T-helper 2 cell (primary cell): ENCODE measurements around the gene RNF39.

Experiments
- DNase-seq, 5 experiments: peaks; one replicate each; pipeline versions ENCODE4 v3.0.0 to v3.0.0-alpha.2; 2012 to 2022

RNF39 gene

GRCh38 chr6:30096829-30097228, 21.3 kb upstream of the RNF39 start:
- DNase-seq = no peak

- no peak for DNase-seq
These were observed 18.5 kb upstream of the RNF39 start for GRCh38 chr6:30093951-30094661.

- DNase-seq = no peak
These were observed 17.4 kb upstream of the RNF39 start for GRCh38 chr6:30092852-30093543.

- DNase-seq = no peak
These were observed 16.2 kb upstream of the RNF39 start for GRCh38 chr6:30091577-30092381.

- no peak for DNase-seq
These were observed 12.3 kb upstream of the RNF39 start for GRCh38 chr6:30087876-30088275.

- DNase-seq = peak in 1 of 5 experiments; percentile 69
These were observed 1.6 kb upstream of the RNF39 start for GRCh38 chr6:30077218-30077617.

- DNase-seq = no peak
These were observed 492 bp upstream of the RNF39 start for GRCh38 chr6:30075790-30076732.

GRCh38 chr6:30074331-30075093, 1.1 kb downstream of the RNF39 start:
- no peak for DNase-seq

GRCh38 chr6:30073489-30074235, 1.9 kb downstream of the RNF39 start:
- no peak for DNase-seq

- DNase-seq = no peak
These were observed 3.7 kb downstream of the RNF39 start for GRCh38 chr6:30071858-30072257.

GRCh38 chr6:30071081-30071818, 4.3 kb downstream of the RNF39 start:
- no peak for DNase-seq

- no peak for DNase-seq
These were observed 8.0 kb downstream of the RNF39 start for GRCh38 chr6:30067460-30068139.

- peak; percentile 92 to 100 (median 98) for DNase-seq
These were observed 8.8 kb downstream of the RNF39 start, which contains the start of gene PPP1R11 for GRCh38 chr6:30066577-30067459. Gene PPP1R11 (plus strand): TSS chr6:30067198. CDS start chr6:30067411, 213 bp downstream.

- peak in 1 of 5 experiments; percentile 41 for DNase-seq
These were observed 9.5 kb downstream of the RNF39 start for GRCh38 chr6:30066082-30066481.

GRCh38 chr6:30063315-30063714, 12.3 kb downstream of the RNF39 start:
- DNase-seq = no peak

GRCh38 chr6:30062471-30063178, 12.9 kb downstream of the RNF39 start:
- peak in 1 of 5 experiments; percentile 66 for DNase-seq

GRCh38 chr6:30061858-30062458, 13.6 kb downstream of the RNF39 start:
- DNase-seq = peak in 1 of 5 experiments; percentile 86
